Fibroblast of gingiva (primary cell): Measurements from ENCODE around the gene FGF13.

Source experiments
- DNase-seq: peaks from one replicate; pipeline ENCODE4 v3.0.0-alpha.2; 2011; ENCODE audit warnings: low read depth

FGF13 gene

DNA sequence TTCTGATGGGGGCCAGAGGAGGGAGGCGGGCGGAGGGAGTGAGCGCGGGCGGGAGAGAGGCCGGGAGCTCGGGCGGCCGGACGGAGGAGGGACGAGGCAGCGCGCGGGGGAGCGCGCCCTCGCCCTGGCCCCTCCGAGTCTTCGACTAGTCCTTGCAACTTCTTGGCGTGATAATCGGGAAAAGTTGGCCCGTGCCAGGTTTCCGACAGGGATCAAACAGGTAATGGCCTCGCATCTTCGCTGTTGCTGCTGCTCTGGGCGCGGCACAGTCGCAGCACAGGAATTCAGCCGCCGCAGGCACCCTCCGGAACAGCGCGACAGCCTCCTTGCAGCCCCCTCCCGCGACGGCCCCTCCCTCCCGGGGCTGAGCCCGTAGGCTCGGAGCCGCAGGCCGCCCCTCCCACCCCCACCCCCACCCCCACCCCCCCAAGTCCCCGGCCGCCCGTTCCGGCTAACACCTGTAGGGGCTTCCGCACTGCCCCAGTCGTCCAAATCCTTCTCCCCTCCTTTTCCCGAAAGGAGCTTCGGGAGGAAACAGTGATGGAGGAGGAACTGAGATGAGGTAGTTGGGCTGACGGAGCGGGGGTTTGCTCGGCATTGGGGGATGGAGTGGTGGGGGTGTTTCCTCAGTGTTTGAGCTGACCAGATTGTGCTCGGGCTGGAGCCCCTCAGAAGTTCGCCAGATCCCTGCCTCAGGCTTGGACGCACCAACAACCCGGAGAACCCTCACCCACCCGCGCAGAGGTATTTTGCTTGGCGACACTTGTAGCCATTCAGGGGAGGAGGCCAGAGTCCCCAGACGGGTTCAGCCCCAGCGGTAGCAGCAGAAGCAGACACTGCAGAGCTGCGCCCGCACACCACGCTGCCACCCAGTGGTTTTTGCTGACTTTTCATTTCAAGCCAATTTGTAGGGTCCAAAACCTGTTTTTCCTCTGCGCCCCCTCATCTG is at the start of gene FGF13:
Gene FGF13 (minus strand): TSS at position 319 of the 949 bp plus-strand sequence. CDS start 714 bp downstream, outside the sequence.
- DNase-seq, result no peak

DNA sequence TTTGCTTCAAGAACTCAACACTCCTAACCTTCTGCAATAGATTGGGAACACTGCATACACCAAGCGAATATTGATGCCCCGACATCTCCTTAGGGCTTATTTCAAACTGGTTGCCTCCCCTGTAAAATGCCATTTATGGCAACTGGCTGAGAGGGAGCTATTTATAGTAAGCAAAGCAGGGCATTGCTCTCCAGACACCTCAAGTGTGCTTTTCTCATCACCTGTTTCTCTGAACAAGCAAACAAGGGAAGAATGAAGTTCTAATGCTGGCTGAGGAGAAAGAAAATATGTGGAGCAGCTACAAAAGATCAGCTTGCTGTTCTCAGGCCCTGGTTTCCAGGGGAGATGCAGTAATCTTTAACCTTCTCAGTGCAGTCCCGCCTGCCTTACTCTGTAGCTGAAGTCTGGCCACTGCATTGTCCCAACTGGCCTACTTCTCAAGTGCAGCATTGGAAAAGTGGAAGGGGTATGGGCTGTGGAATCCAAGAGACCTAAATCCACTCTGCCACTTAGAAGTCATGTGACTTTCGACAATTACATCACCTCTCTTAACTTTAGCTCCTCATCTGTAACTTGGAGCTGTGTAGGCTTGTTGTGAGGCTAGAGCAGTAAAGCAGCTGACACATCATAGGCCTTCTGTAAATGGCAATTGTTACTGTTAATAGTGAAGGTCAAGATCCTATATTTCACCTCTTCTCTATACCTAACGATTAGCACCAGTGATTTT is 47.9 kb upstream of the FGF13 start:
- DNase-seq, result no peak

DNA sequence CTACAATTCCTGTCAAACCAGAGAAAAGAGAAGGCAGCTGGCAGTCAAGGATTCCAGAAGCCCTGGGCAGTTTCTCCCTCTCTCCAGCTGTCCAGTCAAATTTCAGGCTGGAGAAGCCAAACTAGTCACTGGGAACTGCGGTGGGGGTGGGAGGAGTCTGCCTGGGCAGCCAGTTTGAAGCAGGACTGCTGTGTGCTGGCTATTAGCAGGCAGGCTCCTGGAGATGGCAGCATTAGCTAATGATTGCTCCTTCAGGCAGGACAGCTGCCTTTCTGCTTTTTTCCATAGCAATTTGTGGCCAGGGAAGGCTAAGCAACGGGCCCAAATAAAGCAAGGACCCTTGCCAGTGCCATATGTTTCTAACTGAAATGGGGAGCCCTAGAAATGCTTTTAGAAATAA is 44.7 kb upstream of the FGF13 start:
- peak; percentile 41 for DNase-seq

- no peak for DNase-seq
Observed at GRCh38 chrX:138754861-138755260, 43.3 kb upstream of the FGF13 start.

DNA sequence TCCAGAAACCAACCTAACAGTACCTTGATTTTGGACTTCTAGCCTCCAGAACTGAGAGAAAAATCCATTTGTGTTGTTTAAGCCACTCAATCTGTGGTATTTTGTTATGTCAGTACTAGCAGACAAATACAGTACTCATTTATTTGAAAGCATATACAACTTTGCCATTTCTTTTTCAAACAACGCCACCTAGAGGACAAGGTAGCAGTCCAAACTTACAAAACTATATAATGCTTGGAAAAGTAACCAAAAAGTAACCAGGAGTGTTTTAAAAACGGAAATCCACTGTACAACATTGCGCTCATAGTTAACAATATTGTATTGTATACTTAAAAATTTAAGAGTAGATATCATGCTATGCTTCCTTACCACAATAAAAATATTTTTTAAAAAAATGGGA is 37.0 kb upstream of the FGF13 start:
- DNase-seq, result no peak

DNA sequence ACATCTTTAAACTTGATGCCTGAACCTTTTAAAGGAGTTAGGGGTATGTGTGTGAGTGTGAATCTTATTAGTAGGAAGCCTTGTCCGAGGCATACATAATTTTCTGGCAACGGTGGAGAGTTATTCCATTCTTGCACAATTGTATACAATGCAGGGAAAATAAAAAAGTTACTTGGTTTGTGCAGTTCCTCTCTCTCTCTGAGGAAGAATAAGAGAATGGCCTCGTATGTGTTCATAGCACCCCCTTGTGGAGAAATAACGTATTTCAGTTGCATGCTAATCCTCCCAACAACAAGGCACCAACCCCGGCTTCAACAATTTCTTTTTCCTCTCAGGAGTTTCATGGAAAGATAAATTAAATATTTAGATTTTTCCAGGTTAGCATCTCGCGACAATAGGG is 33.7 kb upstream of the FGF13 start:
- peak; percentile 33 for DNase-seq

- DNase-seq, result no peak
Observed at GRCh38 chrX:138742217-138742616, 30.7 kb upstream of the FGF13 start.

- DNase-seq, result no peak
Observed at GRCh38 chrX:138740341-138740740, 28.8 kb upstream of the FGF13 start.

- no peak for DNase-seq
Observed at GRCh38 chrX:138723301-138723700, 11.8 kb upstream of the FGF13 start.

DNA sequence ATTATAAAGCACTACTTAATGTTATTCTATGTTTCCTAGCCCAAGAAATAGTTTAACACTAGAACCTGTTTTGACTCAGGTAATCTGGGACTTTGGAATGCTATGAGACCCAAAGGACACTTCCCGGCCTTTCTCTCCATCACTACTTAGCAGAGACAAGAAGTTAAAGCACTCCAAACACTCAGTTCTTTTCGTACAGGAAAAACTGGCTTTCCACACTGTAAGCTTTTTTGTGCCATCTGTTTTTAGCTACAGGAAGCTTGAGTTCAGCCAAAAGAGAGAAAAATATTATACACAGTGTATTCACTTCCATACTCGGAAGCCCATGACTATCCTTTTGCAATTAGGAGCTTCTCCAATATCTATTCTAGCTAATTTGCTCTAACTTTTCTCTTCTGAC is 7.9 kb upstream of the FGF13 start:
- DNase-seq, result no peak

DNA sequence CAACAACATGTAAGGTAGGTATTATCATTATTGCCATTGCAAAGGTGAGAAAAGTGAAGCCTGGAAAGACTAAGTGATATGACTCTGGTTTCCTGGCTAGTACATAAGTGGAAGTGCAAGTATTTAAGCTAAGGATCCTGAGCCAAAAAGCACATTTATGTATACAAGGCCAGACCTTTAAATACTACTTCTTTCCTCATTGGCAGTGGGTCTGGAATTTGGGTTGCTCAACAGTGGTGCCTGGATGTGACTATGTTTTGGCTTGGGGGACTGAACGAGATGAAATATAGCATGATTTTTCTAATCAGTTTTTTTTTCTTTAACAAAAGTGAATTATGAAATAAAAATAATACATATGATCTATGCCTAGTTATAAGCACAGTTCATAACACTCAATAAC is 7.4 kb upstream of the FGF13 start:
- peak; percentile 18 for DNase-seq

DNA sequence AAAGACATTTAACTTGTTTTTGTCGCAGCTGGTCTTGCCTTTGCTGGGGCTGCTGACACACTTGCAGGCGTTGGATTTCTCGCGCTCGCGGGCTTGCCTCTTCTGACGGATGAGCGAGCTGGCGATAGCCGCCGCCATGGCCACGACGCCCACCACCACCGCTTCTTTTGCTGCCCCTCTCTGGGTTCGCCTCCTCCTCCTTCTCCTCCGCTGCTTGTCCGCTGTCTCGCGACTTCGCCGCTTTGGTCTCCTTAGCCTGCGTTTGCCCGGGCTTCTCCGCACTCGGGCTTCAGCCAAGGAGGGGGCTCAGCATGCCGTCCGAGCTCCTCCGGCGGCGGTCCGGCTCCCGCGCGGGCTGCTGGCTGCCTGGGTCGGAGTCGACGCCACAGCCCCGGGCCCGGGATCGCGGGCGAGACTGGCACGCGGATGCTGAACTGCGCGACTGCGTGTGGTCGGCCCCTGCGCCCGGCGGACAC is 613 bp downstream of the FGF13 start:
- no peak for DNase-seq

GRCh38 chrX:138709886-138710791 is 1.4 kb downstream of the FGF13 start:
- no peak for DNase-seq

- DNase-seq, result no peak
Observed at GRCh38 chrX:138708268-138708667, 3.2 kb downstream of the FGF13 start.

DNA sequence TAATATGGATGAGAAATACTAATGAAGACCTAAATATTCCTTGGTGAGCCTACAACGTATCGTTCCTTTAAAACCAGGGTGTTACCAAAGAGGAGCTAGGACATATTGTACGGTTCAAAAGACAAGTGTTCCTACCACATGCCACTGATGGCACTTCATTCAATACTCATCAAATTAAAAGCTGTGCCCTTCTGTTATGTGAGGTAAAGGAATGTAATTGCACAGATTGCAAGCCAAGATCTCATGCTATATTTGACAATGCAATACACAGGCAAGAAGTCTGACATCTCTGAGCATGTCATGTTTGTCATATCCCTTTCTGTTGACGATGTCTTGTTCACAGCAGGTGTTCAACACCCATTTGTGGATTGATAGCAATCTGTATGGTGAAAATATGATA is 6.9 kb downstream of the FGF13 start:
- DNase-seq, result no peak

- no peak for DNase-seq
Observed at GRCh38 chrX:138704101-138704500, 7.4 kb downstream of the FGF13 start.

DNA sequence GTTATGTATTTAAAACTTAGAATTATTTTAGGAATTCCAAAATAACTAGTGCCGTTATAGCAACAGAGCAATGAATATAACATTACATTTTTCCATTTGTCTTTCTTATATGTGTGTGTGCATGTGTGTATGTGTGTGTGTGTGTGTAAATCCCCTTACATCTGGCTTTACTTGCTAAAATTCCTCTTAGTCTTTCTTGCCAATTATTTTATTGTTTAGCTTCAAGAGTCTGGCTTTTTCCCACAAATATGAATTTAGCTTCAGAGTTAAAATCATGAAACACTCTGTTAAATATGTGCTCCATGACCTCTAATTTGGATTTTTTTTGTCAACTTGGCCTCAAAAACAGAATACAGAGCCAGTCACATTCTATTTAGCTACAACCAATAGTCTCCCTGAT is 18.9 kb downstream of the FGF13 start:
- no peak for DNase-seq

DNA sequence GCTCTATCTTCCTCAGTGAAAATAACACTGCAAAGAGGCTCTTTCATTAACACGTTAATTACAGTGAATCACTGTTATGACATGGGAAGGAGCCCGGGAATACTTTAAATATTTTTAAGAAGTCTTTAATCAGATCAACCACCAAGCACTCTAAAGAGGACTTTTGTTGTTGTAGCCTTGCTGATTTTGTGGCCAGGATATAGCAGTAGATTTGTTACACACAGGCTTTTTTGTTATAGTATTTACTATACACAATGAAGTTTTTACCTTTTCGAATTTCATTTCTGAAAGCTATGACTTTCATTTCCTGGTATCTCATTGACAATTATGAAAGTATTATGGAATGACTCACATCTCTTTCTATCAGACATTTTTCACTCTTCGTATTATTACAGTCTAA is 20.3 kb downstream of the FGF13 start:
- no peak for DNase-seq

- no peak for DNase-seq
Observed at GRCh38 chrX:138690591-138690990, 20.9 kb downstream of the FGF13 start.

GRCh38 chrX:138683600-138683999 is 27.9 kb downstream of the FGF13 start:
- DNase-seq, result no peak

GRCh38 chrX:138669693-138670092 is 41.8 kb downstream of the FGF13 start:
- DNase-seq, result no peak

DNA sequence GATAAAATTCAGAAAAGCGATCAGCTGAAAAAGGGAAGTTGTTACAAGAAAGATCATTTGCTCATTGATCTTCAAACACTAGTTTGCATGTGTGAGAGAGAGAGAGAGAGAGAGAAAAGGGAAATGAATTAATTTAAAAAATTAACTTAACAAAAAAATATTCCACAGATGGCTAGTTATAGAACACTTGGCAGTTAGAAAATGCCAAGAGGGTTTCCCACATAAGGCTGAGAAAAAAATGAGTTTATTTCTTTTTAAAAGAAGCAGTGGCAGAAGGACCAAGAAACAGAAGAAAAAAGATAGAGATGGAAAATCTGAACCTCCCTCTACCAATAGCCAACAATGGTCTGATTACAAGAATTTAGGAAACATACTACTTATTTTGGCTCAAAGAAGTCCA is 47.1 kb downstream of the FGF13 start:
- no peak for DNase-seq
